Neuron (in vitro differentiated cells): Measurements from ENCODE around the gene ZNF609.

Source experiments
- H2AFZ ChIP-seq: one replicate; pipeline ENCODE4 v1.6.1; 2013; ENCODE audit warnings: low read depth, mild to moderate bottlenecking, inconsistent platforms, low read length, moderate library complexity
- H3K27me3 ChIP-seq: one replicate; pipeline ENCODE4 v1.6.1; 2013; ENCODE audit warnings: low read length; ENCODE audit not compliant: insufficient read depth
- H3K36me3 ChIP-seq: one replicate; pipeline ENCODE4 v1.6.1; 2013; ENCODE audit warnings: low read length; ENCODE audit not compliant: insufficient read depth
- H3K4me1 ChIP-seq: one replicate; pipeline ENCODE4 v1.6.1; 2013; ENCODE audit warnings: low read length; ENCODE audit not compliant: insufficient read depth
- H3K4me3 ChIP-seq: 2 replicates; pipeline ENCODE4 v1.5.1; 2013; ENCODE audit warnings: mild to moderate bottlenecking, low read length, moderate library complexity
- H3K9me3 ChIP-seq: one replicate; pipeline ENCODE4 v1.6.1; 2013; ENCODE audit warnings: low read length

The ZNF609 gene

DNA sequence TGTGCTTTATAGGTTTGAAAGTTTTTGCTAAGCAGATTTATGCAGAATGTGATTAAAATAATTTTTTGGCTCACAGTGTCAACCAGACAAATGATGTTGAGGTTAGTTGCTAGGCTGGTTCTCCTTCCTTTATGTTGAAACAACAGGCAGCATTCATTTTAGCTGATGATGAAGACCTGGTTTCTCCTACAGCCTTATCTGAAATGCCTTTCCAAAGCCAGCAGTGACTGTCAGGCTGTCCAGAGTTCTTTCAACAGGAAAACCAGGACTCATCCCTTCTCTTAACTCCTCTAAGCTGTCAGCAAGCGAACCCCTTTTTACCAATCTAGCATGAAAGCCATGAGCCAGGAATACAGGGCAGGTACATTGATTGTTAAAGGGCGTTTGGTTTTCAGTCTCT, 84.1 kb downstream of the ZNF609 start:
- H3K9me3 ChIP-seq: peaks cover 5% of the 10 kb centered on the region
- H3K36me3 ChIP-seq: peaks cover 5% of the 10 kb centered on the region
- H3K27me3 ChIP-seq: no peaks in the 10 kb centered on the region
- no peak overlapping the region for H2AFZ ChIP-seq
- no peaks in the 10 kb centered on the region for H3K4me1 ChIP-seq
- H3K4me3 ChIP-seq: no peak overlapping the region

DNA sequence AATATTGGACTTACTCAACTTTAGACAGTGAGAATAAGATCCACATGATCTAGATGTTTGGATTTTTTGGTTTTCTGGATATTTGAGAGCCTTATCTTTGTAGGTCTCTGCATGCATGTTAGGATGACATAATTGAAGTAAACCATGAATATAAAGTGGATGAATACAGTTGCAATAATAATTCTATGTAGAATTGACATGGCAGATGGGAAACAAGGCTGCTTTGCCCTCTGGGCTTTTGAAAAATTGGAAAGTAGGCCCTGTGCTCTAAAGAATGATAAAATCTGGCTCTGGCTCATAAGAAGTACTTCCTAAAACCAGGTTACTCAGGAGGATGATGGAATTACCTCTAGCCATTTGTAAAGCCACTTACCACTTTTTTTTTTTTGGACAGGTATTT, 86.9 kb downstream of the ZNF609 start:
- Histone ChIP-seq H3K4me3 (no peak overlapping the region), H3K4me1 (no peaks in the 10 kb centered on the region), H3K36me3 (peaks cover 3% of the 10 kb centered on the region), H3K9me3 (peaks cover 5% of the 10 kb centered on the region), H3K27me3 (no peaks in the 10 kb centered on the region), H2AFZ (no peak overlapping the region)

- Histone ChIP-seq H3K27me3 (no peaks in the 10 kb centered on the region), H3K9me3 (peaks cover 5% of the 10 kb centered on the region), H3K4me3 (no peak overlapping the region), H2AFZ (no peak overlapping the region), H3K36me3 (peaks cover 3% of the 10 kb centered on the region), H3K4me1 (no peaks in the 10 kb centered on the region)
Observed at GRCh38 chr15:64548235-64548634, 87.9 kb downstream of the ZNF609 start.

- Histone ChIP-seq H2AFZ (no peak overlapping the region), H3K36me3 (peaks cover 3% of the 10 kb centered on the region), H3K27me3 (no peaks in the 10 kb centered on the region), H3K4me1 (no peaks in the 10 kb centered on the region), H3K9me3 (peaks cover 5% of the 10 kb centered on the region), H3K4me3 (no peak overlapping the region)
Observed at GRCh38 chr15:64549860-64550259, 89.5 kb downstream of the ZNF609 start.

DNA sequence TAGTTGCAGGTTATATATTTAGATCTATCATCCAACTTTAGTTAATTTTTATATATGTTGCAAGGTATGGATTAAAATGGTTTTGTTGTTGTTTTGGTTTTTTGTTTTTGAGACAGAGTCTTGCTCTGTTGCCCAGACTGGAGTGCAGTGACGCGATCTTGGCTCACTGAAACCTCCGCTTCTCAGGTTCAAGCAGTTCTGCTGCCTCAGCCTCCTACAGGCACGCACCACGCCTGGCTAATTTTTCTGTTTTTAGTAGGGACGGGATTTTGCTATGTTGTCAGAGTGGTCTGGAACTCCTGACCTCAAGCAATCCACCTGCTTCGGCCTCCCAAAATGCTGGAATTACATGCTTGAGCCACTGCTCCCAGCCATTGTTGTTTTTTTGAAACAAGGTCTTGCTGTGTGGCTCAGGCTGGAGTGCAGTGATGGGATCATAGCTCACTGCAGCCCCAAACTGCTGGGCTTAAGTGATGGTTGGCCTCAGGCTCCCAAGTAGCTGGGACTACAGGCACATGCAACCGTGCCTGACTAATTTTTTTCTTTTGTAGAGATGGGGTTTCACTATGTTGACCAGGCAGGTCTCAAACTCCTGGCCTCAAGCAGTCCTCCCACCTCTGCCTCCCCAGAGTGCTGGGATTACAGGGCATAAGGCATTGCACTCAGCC, 92.0 kb downstream of the ZNF609 start:
- no peaks in the 10 kb centered on the region for H3K27me3 ChIP-seq
- no peak overlapping the region for H2AFZ ChIP-seq
- no peaks in the 10 kb centered on the region for H3K9me3 ChIP-seq
- no peaks in the 10 kb centered on the region for H3K36me3 ChIP-seq
- H3K4me1 ChIP-seq: no peaks in the 10 kb centered on the region
- H3K4me3 ChIP-seq: no peak overlapping the region

- peaks cover 2% of the 10 kb centered on the region for H3K36me3 ChIP-seq
- no peak overlapping the region for H3K4me3 ChIP-seq
- no peaks in the 10 kb centered on the region for H3K27me3 ChIP-seq
- no peaks in the 10 kb centered on the region for H3K4me1 ChIP-seq
- no peak overlapping the region for H2AFZ ChIP-seq
- no peaks in the 10 kb centered on the region for H3K9me3 ChIP-seq
Observed at GRCh38 chr15:64558460-64559179, 98.2 kb downstream of the ZNF609 start.

DNA sequence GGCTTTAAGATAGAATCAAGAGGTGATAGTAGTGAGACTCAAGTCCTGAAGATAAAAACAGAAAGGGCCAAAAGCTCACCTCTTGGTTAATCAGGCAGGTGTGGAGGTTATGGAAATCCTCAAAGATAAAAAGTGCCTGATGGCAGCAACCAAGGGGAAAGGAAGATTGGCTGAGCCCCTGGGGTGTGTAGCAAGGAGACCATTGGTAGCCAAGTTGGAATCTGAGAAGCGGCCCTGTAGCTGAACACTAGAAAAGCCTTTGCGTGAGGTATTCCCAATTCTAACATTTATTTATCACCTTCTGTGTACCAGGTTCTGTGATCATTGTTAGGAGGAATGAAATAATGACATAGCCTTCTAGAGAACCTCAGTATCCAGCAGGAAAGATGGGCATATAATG, 98.9 kb downstream of the ZNF609 start:
- no peaks in the 10 kb centered on the region for H3K9me3 ChIP-seq
- H3K27me3 ChIP-seq: no peaks in the 10 kb centered on the region
- no peak overlapping the region for H3K4me3 ChIP-seq
- no peak overlapping the region for H2AFZ ChIP-seq
- H3K4me1 ChIP-seq: no peaks in the 10 kb centered on the region
- peaks cover 2% of the 10 kb centered on the region for H3K36me3 ChIP-seq

DNA sequence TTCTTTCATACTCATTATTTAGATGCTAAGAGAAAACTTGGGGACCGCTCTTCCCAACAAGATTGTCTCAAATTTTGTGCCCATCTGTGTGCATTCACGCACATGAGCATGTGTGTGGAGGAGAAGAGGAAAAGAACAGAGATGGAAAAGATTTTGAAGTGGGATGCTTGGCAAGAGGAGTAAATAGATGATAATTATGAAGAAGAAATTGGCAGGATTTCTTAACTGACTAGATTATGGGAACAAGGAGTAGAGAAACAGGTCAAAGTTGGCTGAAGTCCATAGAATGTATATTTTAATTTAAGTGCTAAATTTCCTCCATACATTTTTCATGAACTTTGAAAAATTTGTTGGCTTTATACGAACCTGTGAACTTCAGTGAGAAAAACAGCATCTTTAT, 100.1 kb downstream of the ZNF609 start:
- H3K4me1 ChIP-seq: no peaks in the 10 kb centered on the region
- no peaks in the 10 kb centered on the region for H3K27me3 ChIP-seq
- H2AFZ ChIP-seq: no peak overlapping the region
- H3K4me3 ChIP-seq: no peak overlapping the region
- no peaks in the 10 kb centered on the region for H3K9me3 ChIP-seq
- H3K36me3 ChIP-seq: peaks cover 2% of the 10 kb centered on the region

DNA sequence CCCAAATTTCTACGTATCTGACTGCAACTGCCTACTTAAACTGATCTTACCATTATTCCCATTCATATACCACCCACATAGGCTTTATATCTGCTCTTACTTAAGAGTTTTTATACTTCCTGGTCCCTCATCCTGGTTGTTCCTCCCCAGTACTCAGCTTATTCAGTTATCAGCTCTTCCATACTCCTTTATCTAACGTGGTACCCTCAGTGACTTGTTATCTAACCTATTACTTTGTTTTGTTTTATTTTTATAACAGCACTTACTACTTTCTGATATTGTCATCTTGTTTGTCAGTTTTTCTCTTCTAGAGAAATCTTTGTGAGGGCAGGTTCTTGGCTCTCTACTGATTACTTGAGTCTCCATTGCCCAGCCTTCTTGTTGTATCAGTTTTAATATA, 100.6 kb downstream of the ZNF609 start:
- Histone ChIP-seq H3K36me3 (peaks cover 4% of the 10 kb centered on the region), H3K4me1 (no peaks in the 10 kb centered on the region), H3K27me3 (no peaks in the 10 kb centered on the region), H2AFZ (no peak overlapping the region), H3K4me3 (no peak overlapping the region), H3K9me3 (no peaks in the 10 kb centered on the region)

- Histone ChIP-seq H3K4me3 (no peak overlapping the region), H3K9me3 (peaks cover 2% of the 10 kb centered on the region), H2AFZ (no peak overlapping the region), H3K27me3 (no peaks in the 10 kb centered on the region), H3K36me3 (peaks cover 13% of the 10 kb centered on the region), H3K4me1 (peaks cover 5% of the 10 kb centered on the region)
Observed at GRCh38 chr15:64562003-64562640, 101.7 kb downstream of the ZNF609 start.

- H3K4me3 ChIP-seq: no peak overlapping the region
- peaks cover 5% of the 10 kb centered on the region for H3K4me1 ChIP-seq
- no peak overlapping the region for H2AFZ ChIP-seq
- H3K36me3 ChIP-seq: peaks cover 18% of the 10 kb centered on the region
- H3K27me3 ChIP-seq: no peaks in the 10 kb centered on the region
- H3K9me3 ChIP-seq: peaks cover 2% of the 10 kb centered on the region
Observed at GRCh38 chr15:64566102-64566501, 105.7 kb downstream of the ZNF609 start.

DNA sequence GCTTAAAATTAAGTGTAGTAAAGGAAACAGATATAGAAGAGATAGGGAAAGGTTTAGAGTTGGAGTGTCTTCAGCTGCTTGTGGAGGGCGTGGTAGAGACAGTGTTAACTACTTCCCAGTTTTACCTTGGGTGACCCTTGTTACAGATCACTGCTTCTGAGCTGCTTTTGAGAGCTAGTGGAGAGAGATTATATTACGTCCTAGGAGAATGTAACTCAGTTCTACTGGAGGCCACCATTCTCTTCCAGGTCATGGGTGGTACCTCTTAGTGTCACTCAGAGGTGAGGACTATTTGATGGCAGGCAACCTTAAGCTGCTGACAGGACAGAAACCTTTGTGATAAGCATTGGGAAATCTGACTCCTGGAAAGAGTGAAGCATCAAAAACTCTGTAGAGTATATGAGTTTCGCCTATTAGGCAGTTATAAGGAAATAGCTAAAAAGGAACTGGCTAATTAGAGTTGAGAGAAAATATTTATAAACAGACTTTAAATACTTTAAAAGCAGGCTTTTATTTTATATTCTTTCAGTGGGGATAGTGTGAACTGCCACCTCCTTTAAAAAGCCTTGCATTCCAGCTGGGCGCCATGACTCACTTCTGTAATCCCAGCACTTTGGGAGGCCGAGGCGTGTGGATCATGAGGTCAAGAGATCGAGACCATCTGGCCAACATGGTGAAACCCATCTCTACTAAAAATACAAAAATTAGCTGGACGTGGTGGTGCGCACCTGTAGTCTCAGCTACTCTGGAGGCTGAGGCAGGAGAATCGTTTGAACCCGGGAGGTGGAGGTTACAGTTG, 106.5 kb downstream of the ZNF609 start:
- peaks cover 5% of the 10 kb centered on the region for H3K4me1 ChIP-seq
- no peak overlapping the region for H2AFZ ChIP-seq
- H3K36me3 ChIP-seq: peaks cover 18% of the 10 kb centered on the region
- H3K4me3 ChIP-seq: no peak overlapping the region
- no peaks in the 10 kb centered on the region for H3K27me3 ChIP-seq
- peaks cover 2% of the 10 kb centered on the region for H3K9me3 ChIP-seq

- H3K27me3 ChIP-seq: no peaks in the 10 kb centered on the region
- no peak overlapping the region for H2AFZ ChIP-seq
- H3K4me1 ChIP-seq: peaks cover 5% of the 10 kb centered on the region
- H3K36me3 ChIP-seq: peaks cover 17% of the 10 kb centered on the region
- H3K4me3 ChIP-seq: no peak overlapping the region
- peaks cover 2% of the 10 kb centered on the region for H3K9me3 ChIP-seq
Observed at GRCh38 chr15:64568765-64569164, 108.4 kb downstream of the ZNF609 start.
